ENCODE measurements around the gene RNF151.

DNA sequence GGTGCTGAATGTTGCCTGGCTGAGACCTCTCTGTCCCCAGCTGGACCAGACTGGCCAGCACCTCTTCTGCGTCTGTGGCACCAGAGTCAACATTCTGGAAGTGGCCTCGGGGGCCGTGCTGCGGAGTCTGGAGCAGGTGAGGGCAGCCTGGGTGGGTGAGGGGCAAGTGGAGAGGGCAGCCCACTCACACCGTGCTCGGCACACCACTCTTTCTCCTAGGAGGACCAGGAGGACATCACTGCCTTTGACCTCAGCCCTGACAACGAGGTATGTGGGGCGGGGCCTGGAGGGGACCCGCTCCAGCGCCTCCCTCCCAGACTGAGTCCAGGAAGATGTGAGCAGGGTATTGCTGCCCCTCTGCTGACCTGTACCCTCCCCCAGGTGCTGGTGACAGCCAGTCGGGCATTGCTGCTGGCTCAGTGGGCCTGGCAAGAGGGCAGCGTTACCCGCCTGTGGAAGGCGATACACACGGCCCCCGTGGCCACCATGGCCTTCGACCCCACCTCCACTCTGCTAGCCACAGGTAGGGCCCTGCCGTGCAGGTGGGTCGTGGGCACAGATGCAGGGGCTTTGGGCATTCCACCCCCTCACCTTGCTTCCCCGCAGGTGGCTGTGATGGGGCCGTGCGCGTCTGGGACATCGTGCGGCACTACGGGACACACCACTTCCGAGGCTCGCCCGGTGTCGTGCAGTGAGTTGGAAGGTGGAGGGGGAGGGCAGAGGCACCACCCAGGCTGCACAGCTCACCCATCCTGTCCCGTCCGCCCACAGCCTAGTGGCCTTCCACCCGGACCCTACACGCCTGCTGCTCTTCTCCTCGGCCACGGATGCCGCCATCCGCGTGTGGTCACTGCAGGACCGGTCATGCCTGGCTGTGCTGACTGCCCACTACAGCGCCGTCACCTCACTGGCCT, 7.8 kb downstream of the RNF151 start:
- TF ChIP-seq CTCF (IDR thresholded peaks at IDR 0.05; ENCODE audit: low read depth, low read length, poor library complexity, severe bottlenecking) (no peak), EZH2phosphoT487 (IDR thresholded peaks at IDR 0.05; ENCODE audit: borderline replicate concordance, low read length) (no peak)

Measured in DOHH2 (cell line).